H9 (cell line): ENCODE measurements around the gene HLA-DOB. TPM values are rescaled to one million over a fixed set of nuclear protein-coding genes. Genes with fewer than 3 reads are reported as not detected.

Experiments
- DNase-seq: peaks from one replicate; pipeline ENCODE4 v3.0.0-alpha.2; 2017
- H2AFZ ChIP-seq: one replicate; pipeline ENCODE4 v1.6.1; 2013; ENCODE audit warnings: mild to moderate bottlenecking, low read length, control low read depth, moderate library complexity
- H2AK5ac ChIP-seq: 2 replicates; pipeline ENCODE4 v1.6.1; 2013; ENCODE audit warnings: low read length, control low read depth, mixed read lengths; ENCODE audit not compliant: insufficient read length
- H2BK120ac ChIP-seq: one replicate; pipeline ENCODE4 v1.6.1; 2013; ENCODE audit warnings: low read depth, mild to moderate bottlenecking, low read length, control low read depth, inconsistent platforms; ENCODE audit not compliant: poor library complexity, severe bottlenecking
- H2BK12ac ChIP-seq: 2 replicates; pipeline ENCODE4 v1.6.1; 2013; ENCODE audit warnings: low read length, control low read depth, mixed read lengths, low read depth; ENCODE audit not compliant: insufficient read length
- H2BK15ac ChIP-seq: 2 replicates; pipeline ENCODE4 v1.6.1; 2013; ENCODE audit warnings: low read depth, low read length, control low read depth
- H2BK20ac ChIP-seq: one replicate; pipeline ENCODE4 v1.6.1; 2013; ENCODE audit warnings: low read depth, mild to moderate bottlenecking, low read length, control low read depth, inconsistent platforms; ENCODE audit not compliant: poor library complexity, severe bottlenecking
- H2BK5ac ChIP-seq: 2 replicates; pipeline ENCODE4 v1.6.1; 2013; ENCODE audit warnings: low read length, control low read depth, mixed read lengths; ENCODE audit not compliant: insufficient read length
- H3K14ac ChIP-seq: 2 replicates; pipeline ENCODE4 v1.6.1; 2013; ENCODE audit warnings: low read length, control low read depth; ENCODE audit not compliant: insufficient read depth
- H3K18ac ChIP-seq: 2 replicates; pipeline ENCODE4 v1.6.1; 2013; ENCODE audit warnings: low read depth, mild to moderate bottlenecking, mixed read lengths, low read length, control low read depth; ENCODE audit not compliant: insufficient read length
- H3K23ac ChIP-seq: 2 replicates; pipeline ENCODE4 v1.6.1; 2013; ENCODE audit warnings: low read length, control low read depth, mixed read lengths, low read depth; ENCODE audit not compliant: insufficient read length
- H3K23me2 ChIP-seq: 2 replicates; pipeline ENCODE4 v1.6.1; 2013; ENCODE audit warnings: low read depth, mild to moderate bottlenecking, mixed read lengths, low read length, control low read depth; ENCODE audit not compliant: insufficient read length, poor library complexity, severe bottlenecking
- H3K27ac ChIP-seq: 2 replicates; pipeline ENCODE4 v1.5.1; 2013; ENCODE audit warnings: low read length, control low read depth, mixed read lengths, low read depth; ENCODE audit not compliant: insufficient read length
- H3K27me3 ChIP-seq: 2 replicates; pipeline ENCODE4 v1.6.1; 2013; ENCODE audit warnings: low read length, control low read depth, inconsistent platforms; ENCODE audit not compliant: insufficient read depth
- H3K4ac ChIP-seq: 2 replicates; pipeline ENCODE4 v1.6.1; 2013; ENCODE audit warnings: low read depth, mild to moderate bottlenecking, control low read depth, inconsistent platforms, low read length, moderate library complexity
- H3K4me1 ChIP-seq: 2 replicates; pipeline ENCODE4 v1.6.1; 2013; ENCODE audit warnings: low read length, control low read depth, inconsistent platforms; ENCODE audit not compliant: insufficient read depth
- H3K4me2 ChIP-seq: 2 replicates; pipeline ENCODE4 v1.6.1; 2013; ENCODE audit warnings: low read length, control low read depth, mixed read lengths; ENCODE audit not compliant: insufficient read length, insufficient read depth
- H3K56ac ChIP-seq: 2 replicates; pipeline ENCODE4 v1.6.1; 2013; ENCODE audit warnings: low read depth, mild to moderate bottlenecking, mixed read lengths, low read length, control low read depth; ENCODE audit not compliant: insufficient read length
- H3K79me1 ChIP-seq: 2 replicates; pipeline ENCODE4 v1.6.1; 2013; ENCODE audit warnings: low read depth, mild to moderate bottlenecking, moderate library complexity, low read length, control low read depth, inconsistent platforms; ENCODE audit not compliant: insufficient read depth, poor library complexity, severe bottlenecking
- H3K79me2 ChIP-seq: 2 replicates; pipeline ENCODE4 v1.6.1; 2013; ENCODE audit warnings: low read length, control low read depth, inconsistent platforms; ENCODE audit not compliant: insufficient read depth
- H3K9ac ChIP-seq: 2 replicates; pipeline ENCODE4 v1.6.1; 2013; ENCODE audit warnings: low read length, control low read depth, mixed read lengths; ENCODE audit not compliant: insufficient read length; ENCODE audit errors: extremely low read depth
- H3K9me3 ChIP-seq: one replicate; pipeline ENCODE4 v1.6.1; 2013; ENCODE audit warnings: low read depth, low read length, inconsistent platforms; ENCODE audit not compliant: control insufficient read depth
- H3T11ph ChIP-seq: one replicate; pipeline ENCODE4 v1.6.1; 2013; ENCODE audit warnings: mild to moderate bottlenecking, low read length, control low read depth, inconsistent platforms
- H4K20me1 ChIP-seq: one replicate; pipeline ENCODE4 v1.6.1; 2013; ENCODE audit not compliant: control insufficient read depth, insufficient read length, insufficient read depth
- H4K5ac ChIP-seq: 2 replicates; pipeline ENCODE4 v1.6.1; 2013; ENCODE audit warnings: low read depth, mild to moderate bottlenecking, mixed read lengths, low read length, control low read depth; ENCODE audit not compliant: insufficient read length
- H4K8ac ChIP-seq: replicated peaks from 2 replicates; pipeline ENCODE4 v1.6.1; 2013; ENCODE audit warnings: low read length, control low read depth, mixed read lengths, low read depth; ENCODE audit not compliant: insufficient read length
- H4K91ac ChIP-seq: 2 replicates; pipeline ENCODE4 v1.6.1; 2013; ENCODE audit warnings: low read depth, mild to moderate bottlenecking, moderate library complexity, mixed read lengths, low read length, control low read depth; ENCODE audit not compliant: insufficient read length
- H3K27ac Mint-ChIP-seq, 3 experiments: 2 replicates in 2 of 3; 3 replicates in 1 of 3; pipeline ENCODE4 v1.8.0; 2020 to 2021; ENCODE audit warnings: mixed read lengths in 3 of 3, mild to moderate bottlenecking in 1 of 3, moderate library complexity in 1 of 3
- H3K27me3 Mint-ChIP-seq: 2 replicates; pipeline ENCODE4 v1.8.0; 2021; ENCODE audit warnings: low read depth, mild to moderate bottlenecking, moderate library complexity, mixed read lengths
- H3K36me3 Mint-ChIP-seq, 3 experiments: 2 replicates in 2 of 3; 3 replicates in 1 of 3; pipeline ENCODE4 v1.8.0; 2020 to 2021; ENCODE audit warnings: low read depth in 3 of 3, mixed read lengths in 3 of 3; ENCODE audit not compliant: insufficient read depth in 1 of 3
- H3K4me1 Mint-ChIP-seq, 2 experiments: 2 replicates each; pipeline ENCODE4 v1.8.0; 2020; ENCODE audit warnings: mixed read lengths in 2 of 2
- H3K4me3 Mint-ChIP-seq, 2 experiments: 2 replicates in 1 of 2; 3 replicates in 1 of 2; pipeline ENCODE4 v1.8.0; 2020 to 2021; ENCODE audit warnings: mild to moderate bottlenecking in 2 of 2, mixed read lengths in 2 of 2, moderate library complexity in 1 of 2
- H3K9me3 Mint-ChIP-seq, 2 experiments: 2 replicates in 1 of 2; 3 replicates in 1 of 2; pipeline ENCODE4 v1.8.0; 2020; ENCODE audit warnings: mild to moderate bottlenecking in 2 of 2, mixed read lengths in 2 of 2, moderate library complexity in 1 of 2
- CTCF ChIP-seq: fragments of 200-600 bp; sonication (generic); conservative IDR thresholded peaks from 3 replicates; pipeline ENCODE4 v1.8.0; 2021; ENCODE audit warnings: antibody characterized with exemption, mild to moderate bottlenecking
- WGBS: extraction: QIAGEN DNeasy Blood & Tissue Kit; methylation state at CpG from one replicate; pipeline ENCODE4 v1.1.7; 2013; ENCODE audit warnings: missing lambda C conversion rate, low lambda C conversion rate, mixed read lengths; ENCODE audit not compliant: insufficient read length; ENCODE audit errors: extremely low coverage; 5-methylcytosine and 5-hydroxymethylcytosine counted together
- total RNA-seq: library from RNA; stranded (reverse); gene quantifications from 2 replicates; pipeline ENCODE4 v1.2.1, GENCODE V29; 2021

HLA-DOB gene
- total RNA-seq, 1 experiment from 2014 or later = 0.20 TPM

- Mint-ChIP-seq H3K4me3 (no peak overlapping the region; a peak in 1 of 5 replicates), H3K4me1 (peaks cover 8 to 10% of the 10 kb centered on the region in 2 experiments), H3K9me3 (peaks cover 8 to 9% of the 10 kb centered on the region in 2 experiments), H3K27me3 (peaks cover 46% of the 10 kb centered on the region), H3K36me3 (peaks cover 0 to 6% (median 0%) of the 10 kb centered on the region in 3 experiments; a peak in 2 of 7 replicates), H3K27ac (no peak overlapping the region)
- no CpG with 5 or more reads among the region's 3 CpGs for WGBS
- H3T11ph ChIP-seq = no peak overlapping the region
- no peaks in the 10 kb centered on the region for H3K4me1 ChIP-seq
- DNase-seq = no peak
- no peak overlapping the region for H2AK5ac ChIP-seq
- H2BK12ac ChIP-seq = no peak overlapping the region
- no peak overlapping the region for H3K4me2 ChIP-seq
- no peak overlapping the region for H3K56ac ChIP-seq
- no peaks in the 10 kb centered on the region for H3K23me2 ChIP-seq
- H2BK120ac ChIP-seq = no peak overlapping the region
- H2BK15ac ChIP-seq = no peak overlapping the region
- no peaks in the 10 kb centered on the region for H3K79me2 ChIP-seq
- H3K4ac ChIP-seq = no peak overlapping the region
- no peak overlapping the region for H2BK5ac ChIP-seq
- no peak overlapping the region for H3K18ac ChIP-seq
- H3K23ac ChIP-seq = no peak overlapping the region
- no peak overlapping the region for H4K91ac ChIP-seq
- H4K20me1 ChIP-seq = no peaks in the 10 kb centered on the region
- no peak overlapping the region for H2AFZ ChIP-seq
- H4K8ac ChIP-seq = no peak overlapping the region
- no peak for TF ChIP-seq CTCF
- no peak overlapping the region for H3K9ac ChIP-seq
- no peak overlapping the region for H3K27ac ChIP-seq
- no peaks in the 10 kb centered on the region for H3K9me3 ChIP-seq
- H3K14ac ChIP-seq = no peak overlapping the region
- no peaks in the 10 kb centered on the region for H3K27me3 ChIP-seq
- no peak overlapping the region for H4K5ac ChIP-seq
- no peaks in the 10 kb centered on the region for H3K79me1 ChIP-seq
- no peak overlapping the region for H2BK20ac ChIP-seq
These were observed 17.1 kb downstream of the HLA-DOB start for GRCh38 chr6:32799740-32800139.
